Medulla oblongata (tissue), 1 donor: ENCODE results near the gene DCAF5.
"Not testable (repeated sequence)": the region's sequence is repeated elsewhere in the genome, so short reads cannot be mapped to it uniquely, and the experiment has no call there.

Source experiments
- DNase-seq: peaks from one replicate; pipeline ENCODE4 v3.0.0-alpha.2; 2015; ENCODE audit errors: extremely low spot score

DCAF5 gene

GRCh38 chr14:69101331-69101826 is 51.5 kb downstream of the DCAF5 start:
- peak; percentile 65 for DNase-seq

- no peak for DNase-seq
Observed at GRCh38 chr14:69097974-69098373, 54.9 kb downstream of the DCAF5 start.

- DNase-seq, result no peak
Observed at GRCh38 chr14:69096781-69097475, 56.0 kb downstream of the DCAF5 start.

- DNase-seq, result no peak
Observed at GRCh38 chr14:69096246-69096645, 56.7 kb downstream of the DCAF5 start.

- no peak for DNase-seq
Observed at GRCh38 chr14:69094481-69094880, 58.4 kb downstream of the DCAF5 start.

- DNase-seq, result peak; percentile 90
Observed at GRCh38 chr14:69093631-69094421, 59.1 kb downstream of the DCAF5 start.

- DNase-seq, result no peak
Observed at GRCh38 chr14:69092840-69093422, 60.0 kb downstream of the DCAF5 start.

- no peak for DNase-seq
Observed at GRCh38 chr14:69091695-69092094, 61.2 kb downstream of the DCAF5 start.

GRCh38 chr14:69091006-69091405 is 61.9 kb downstream of the DCAF5 start:
- peak; percentile 24 for DNase-seq

GRCh38 chr14:69090187-69090789 is 62.6 kb downstream of the DCAF5 start:
- no peak for DNase-seq

- no peak for DNase-seq
Observed at GRCh38 chr14:69089046-69089445, 63.9 kb downstream of the DCAF5 start.

GRCh38 chr14:69088586-69088985 is 64.3 kb downstream of the DCAF5 start:
- no peak for DNase-seq

GRCh38 chr14:69087061-69087461 is 65.9 kb downstream of the DCAF5 start:
- DNase-seq, result peak; percentile 24

GRCh38 chr14:69086537-69086936 is 66.4 kb downstream of the DCAF5 start:
- no peak for DNase-seq

- no peak for DNase-seq
Observed at GRCh38 chr14:69084023-69084422, 68.9 kb downstream of the DCAF5 start.

GRCh38 chr14:69083181-69083580 is 69.7 kb downstream of the DCAF5 start:
- DNase-seq, result no peak

GRCh38 chr14:69081271-69081670 is 71.6 kb downstream of the DCAF5 start:
- no peak for DNase-seq

- DNase-seq, result no peak
Observed at GRCh38 chr14:69079747-69080146, 73.2 kb downstream of the DCAF5 start.

- no peak for DNase-seq
Observed at GRCh38 chr14:69079188-69079742, 73.7 kb downstream of the DCAF5 start.

GRCh38 chr14:69077841-69078240 is 75.1 kb downstream of the DCAF5 start:
- no peak for DNase-seq

- not testable (repeated sequence) for DNase-seq
Observed at GRCh38 chr14:69077185-69077584, 75.7 kb downstream of the DCAF5 start.

- DNase-seq, result no peak
Observed at GRCh38 chr14:69076341-69076740, 76.6 kb downstream of the DCAF5 start.
